OCI-LY1 (cell line): ENCODE measurements around the gene BEND6.

ENCODE experiments used
- H2AFZ ChIP-seq: fragments of 200-600 bp; sonication (generic), shearing (Covaris generic); 2 replicates; pipeline ENCODE4 v1.6.0; 2014; ENCODE audit warnings: antibody characterized with exemption, mild to moderate bottlenecking, low read length
- H3F3A ChIP-seq: fragments of 200-600 bp; sonication (generic), shearing (Covaris generic); 2 replicates; pipeline ENCODE4 v1.6.0; 2014; ENCODE audit warnings: mild to moderate bottlenecking, antibody characterized with exemption, low read length, moderate library complexity; ENCODE audit not compliant: insufficient read depth
- H3K27ac ChIP-seq: fragments of 200-600 bp; sonication (generic); 2 replicates; pipeline ENCODE4 v1.5.1; 2014; ENCODE audit warnings: low read length, mixed run types, mild to moderate bottlenecking, low read depth; ENCODE audit not compliant: poor library complexity, severe bottlenecking
- H3K27me3 ChIP-seq: fragments of 200-600 bp; sonication (generic); 2 replicates; pipeline ENCODE4 v1.6.0; 2014; ENCODE audit warnings: antibody characterized with exemption, mild to moderate bottlenecking, low read length, moderate library complexity; ENCODE audit not compliant: insufficient read depth
- H3K36me3 ChIP-seq: fragments of 200-600 bp; sonication (generic); 2 replicates; pipeline ENCODE4 v1.6.1; 2014; ENCODE audit warnings: mild to moderate bottlenecking, antibody characterized with exemption, low read length, moderate library complexity, mixed read lengths; ENCODE audit not compliant: insufficient read depth
- H3K4me1 ChIP-seq: fragments of 200-600 bp; sonication (generic); 2 replicates; pipeline ENCODE4 v1.5.1; 2014; ENCODE audit warnings: mild to moderate bottlenecking, low read length, moderate library complexity; ENCODE audit not compliant: insufficient read depth, severe bottlenecking
- H3K4me2 ChIP-seq: fragments of 200-600 bp; sonication (generic), shearing (Covaris generic); 2 replicates; pipeline ENCODE4 v1.6.1; 2014; ENCODE audit warnings: low read length
- H3K4me3 ChIP-seq: fragments of 200-600 bp; sonication (generic); 2 replicates; pipeline ENCODE4 v1.5.1; 2014; ENCODE audit warnings: low read length, low read depth, mild to moderate bottlenecking, mixed read lengths; ENCODE audit not compliant: poor library complexity, severe bottlenecking
- H3K79me2 ChIP-seq: fragments of 200-600 bp; shearing (Covaris generic); 2 replicates; pipeline ENCODE4 v1.6.1; 2016; ENCODE audit warnings: mixed run types, low read length, mixed read lengths; ENCODE audit not compliant: insufficient read depth
- H3K9ac ChIP-seq: fragments of 200-600 bp; sonication (generic), shearing (Covaris generic); 2 replicates; pipeline ENCODE4 v1.6.1; 2014; ENCODE audit warnings: mild to moderate bottlenecking, low read length, mixed read lengths
- H3K9me2 ChIP-seq: fragments of 200-600 bp; sonication (generic), shearing (Covaris generic); 2 replicates; pipeline ENCODE4 v1.6.1; 2014; ENCODE audit warnings: low read depth, mild to moderate bottlenecking, low read length, mixed read lengths
- H3K9me3 ChIP-seq: fragments of 200-600 bp; shearing (Covaris generic); 2 replicates; pipeline ENCODE4 v1.6.1; 2014; ENCODE audit warnings: low read length, mixed read lengths
- H4K20me1 ChIP-seq: fragments of 200-600 bp; sonication (generic), shearing (Covaris generic); 2 replicates; pipeline ENCODE4 v1.6.0; 2016; ENCODE audit warnings: mild to moderate bottlenecking, low read length; ENCODE audit not compliant: insufficient read depth
- EZH2 ChIP-seq: fragments of 200-600 bp; sonication (generic), shearing (Covaris generic); IDR thresholded peaks from 2 replicates; pipeline ENCODE4 v1.8.0; 2017; ENCODE audit warnings: borderline replicate concordance, mixed run types, mild to moderate bottlenecking, antibody characterized with exemption, low read length, moderate library complexity, mixed read lengths
- TF ChIP-seq, protein P1 (sequence below): fragments of 200-600 bp; sonication (generic), shearing (Covaris generic); IDR thresholded peaks from 2 replicates; pipeline ENCODE4 v1.5.1; 2017; ENCODE audit warnings: mild to moderate bottlenecking, antibody characterized with exemption, low read length, moderate library complexity, mixed read lengths

The BEND6 gene

DNA sequence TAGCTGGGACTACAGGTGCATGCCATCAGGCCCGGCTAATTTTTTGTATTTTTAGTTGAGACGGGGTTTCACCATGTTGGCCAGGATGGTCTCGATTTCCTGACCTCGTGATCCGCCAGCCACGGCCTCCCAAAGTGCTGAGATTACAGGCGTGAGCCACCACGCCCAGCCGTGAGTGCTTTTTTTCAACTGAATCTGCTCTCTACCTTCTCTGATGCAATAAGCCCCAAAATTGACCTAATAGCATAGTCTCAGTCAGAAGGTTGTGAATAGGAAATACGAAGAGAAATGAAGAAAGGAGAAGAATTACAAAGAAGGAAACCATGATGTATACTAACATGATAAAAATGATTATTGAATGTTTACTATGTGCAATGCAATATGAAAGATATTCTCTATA lies 33.2 kb downstream of the BEND6 start:
- no peak overlapping the region for H3K4me2 ChIP-seq
- H3K79me2 ChIP-seq: no peaks in the 10 kb centered on the region
- TF ChIP-seq EZH2: no peak
- TF ChIP-seq, protein P1, sequence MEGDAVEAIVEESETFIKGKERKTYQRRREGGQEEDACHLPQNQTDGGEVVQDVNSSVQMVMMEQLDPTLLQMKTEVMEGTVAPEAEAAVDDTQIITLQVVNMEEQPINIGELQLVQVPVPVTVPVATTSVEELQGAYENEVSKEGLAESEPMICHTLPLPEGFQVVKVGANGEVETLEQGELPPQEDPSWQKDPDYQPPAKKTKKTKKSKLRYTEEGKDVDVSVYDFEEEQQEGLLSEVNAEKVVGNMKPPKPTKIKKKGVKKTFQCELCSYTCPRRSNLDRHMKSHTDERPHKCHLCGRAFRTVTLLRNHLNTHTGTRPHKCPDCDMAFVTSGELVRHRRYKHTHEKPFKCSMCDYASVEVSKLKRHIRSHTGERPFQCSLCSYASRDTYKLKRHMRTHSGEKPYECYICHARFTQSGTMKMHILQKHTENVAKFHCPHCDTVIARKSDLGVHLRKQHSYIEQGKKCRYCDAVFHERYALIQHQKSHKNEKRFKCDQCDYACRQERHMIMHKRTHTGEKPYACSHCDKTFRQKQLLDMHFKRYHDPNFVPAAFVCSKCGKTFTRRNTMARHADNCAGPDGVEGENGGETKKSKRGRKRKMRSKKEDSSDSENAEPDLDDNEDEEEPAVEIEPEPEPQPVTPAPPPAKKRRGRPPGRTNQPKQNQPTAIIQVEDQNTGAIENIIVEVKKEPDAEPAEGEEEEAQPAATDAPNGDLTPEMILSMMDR: no peak

GRCh38 chr6:56992036-56992435 lies 37.1 kb downstream of the BEND6 start:
- no peak overlapping the region for H3K4me2 ChIP-seq
- H3K4me1 ChIP-seq: no peaks in the 10 kb centered on the region
- no peaks in the 10 kb centered on the region for H3F3A ChIP-seq
- H3K79me2 ChIP-seq: no peaks in the 10 kb centered on the region
- no peak overlapping the region for H3K9ac ChIP-seq
- H2AFZ ChIP-seq: no peak overlapping the region
- H4K20me1 ChIP-seq: no peaks in the 10 kb centered on the region
- no peaks in the 10 kb centered on the region for H3K36me3 ChIP-seq
- no peak overlapping the region for H3K27ac ChIP-seq
- no peaks in the 10 kb centered on the region for H3K9me3 ChIP-seq
- no peak for TF ChIP-seq EZH2
- TF ChIP-seq, protein P1: no peak
- no peaks in the 10 kb centered on the region for H3K27me3 ChIP-seq
- no peaks in the 10 kb centered on the region for H3K9me2 ChIP-seq
- H3K4me3 ChIP-seq: no peak overlapping the region

More for the DNA sequence above, 33.2 kb downstream of the BEND6 start:
- no peaks in the 10 kb centered on the region for H3F3A ChIP-seq
- no peak overlapping the region for H3K4me3 ChIP-seq
- no peaks in the 10 kb centered on the region for H3K4me1 ChIP-seq
- no peaks in the 10 kb centered on the region for H3K9me2 ChIP-seq
- no peaks in the 10 kb centered on the region for H3K27me3 ChIP-seq
- no peak overlapping the region for H3K27ac ChIP-seq
- no peaks in the 10 kb centered on the region for H3K36me3 ChIP-seq
- no peaks in the 10 kb centered on the region for H3K9me3 ChIP-seq
- H3K9ac ChIP-seq: no peak overlapping the region
- no peaks in the 10 kb centered on the region for H4K20me1 ChIP-seq
- no peak overlapping the region for H2AFZ ChIP-seq

GRCh38 chr6:56992703-56993102 lies 37.8 kb downstream of the BEND6 start:
- Histone ChIP-seq H3K27me3 (no peaks in the 10 kb centered on the region), H3K9ac (no peak overlapping the region), H3K36me3 (no peaks in the 10 kb centered on the region), H3K79me2 (no peaks in the 10 kb centered on the region), H4K20me1 (no peaks in the 10 kb centered on the region), H3K4me2 (no peak overlapping the region), H3K4me3 (no peak overlapping the region), H3K27ac (no peak overlapping the region), H3K4me1 (no peaks in the 10 kb centered on the region), H3F3A (no peaks in the 10 kb centered on the region), H3K9me2 (no peaks in the 10 kb centered on the region), H2AFZ (no peak overlapping the region), H3K9me3 (no peaks in the 10 kb centered on the region)
- TF ChIP-seq, protein P1: no peak
- TF ChIP-seq EZH2: no peak
